Measurements from ENCODE around the gene CSF2.

Gene CSF2

DNA sequence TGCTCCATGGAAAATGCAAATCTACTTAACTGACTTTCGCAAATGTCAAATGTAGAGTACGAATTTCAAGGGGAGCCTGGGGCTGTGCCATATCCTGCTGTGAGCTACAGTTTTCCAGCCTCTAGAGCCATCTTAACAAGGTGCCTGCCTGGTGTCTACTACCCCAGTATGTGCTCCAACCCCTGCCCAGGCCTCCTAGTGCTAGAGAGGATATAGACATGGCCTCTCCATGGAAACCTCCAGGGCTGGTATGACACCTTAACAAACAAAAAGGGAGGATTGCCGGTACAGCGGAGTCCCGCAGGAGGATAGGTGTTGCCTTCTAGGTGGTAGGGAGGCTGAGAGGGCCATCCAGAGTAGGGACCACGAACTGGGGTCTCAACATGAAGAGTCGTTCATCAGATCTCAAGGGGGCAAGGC is 26.7 kb upstream of the CSF2 start:
- Mint-ChIP-seq H3K4me3 (no peak overlapping the region), H3K27ac (ENCODE audit: low read depth) (no peak overlapping the region), H3K36me3 (ENCODE audit: insufficient read depth) (no peaks in the 10 kb centered on the region), H3K9me3 (no peaks in the 10 kb centered on the region), H3K27me3 (peaks cover 34% of the 10 kb centered on the region), H3K4me1 (no peaks in the 10 kb centered on the region)
- no peak for ATAC-seq (replicated peaks; ENCODE audit: extremely low read depth, poor library complexity, severe bottlenecking)
- DNase-seq (ENCODE audit: low spot score in 2 of 2): peak in 1 of 2 donors; percentile 8

- Mint-ChIP-seq H3K27me3 (peaks cover 17% of the 10 kb centered on the region), H3K4me1 (peaks cover 5% of the 10 kb centered on the region), H3K27ac (ENCODE audit: low read depth) (no peak overlapping the region), H3K4me3 (no peak overlapping the region), H3K9me3 (no peaks in the 10 kb centered on the region), H3K36me3 (ENCODE audit: insufficient read depth) (no peaks in the 10 kb centered on the region)
- ATAC-seq (replicated peaks; ENCODE audit: extremely low read depth, poor library complexity, severe bottlenecking) (no peak), DNase-seq (ENCODE audit: low spot score in 2 of 2) (no peak)
These were observed 24.5 kb upstream of the CSF2 start for GRCh38 chr5:132049093-132049492.

DNA sequence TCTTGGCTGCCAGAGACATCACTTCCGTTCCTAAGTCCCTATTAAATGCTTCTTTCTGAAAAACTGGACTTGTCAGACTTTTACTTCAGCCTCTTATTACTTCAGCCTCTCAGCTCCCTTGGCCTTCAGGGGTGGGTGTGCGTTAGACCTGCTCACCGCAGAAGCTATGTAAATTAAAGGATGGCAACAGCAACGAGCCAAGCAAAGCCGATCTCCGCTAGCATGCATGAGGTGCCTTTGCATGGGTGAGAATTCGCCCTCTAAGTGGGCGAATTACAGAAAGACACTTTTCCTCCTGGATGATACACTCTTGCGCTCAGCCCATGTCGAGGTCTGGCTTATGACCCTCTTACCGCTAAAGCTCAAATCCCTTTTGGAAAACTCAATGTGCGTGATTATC is 24.0 kb upstream of the CSF2 start:
- Mint-ChIP-seq H3K27ac (ENCODE audit: low read depth) (no peak overlapping the region), H3K9me3 (no peaks in the 10 kb centered on the region), H3K4me3 (no peak overlapping the region), H3K4me1 (peaks cover 9% of the 10 kb centered on the region), H3K36me3 (ENCODE audit: insufficient read depth) (no peaks in the 10 kb centered on the region), H3K27me3 (peaks cover 17% of the 10 kb centered on the region)
- DNase-seq (ENCODE audit: low spot score in 2 of 2): no peak
- ATAC-seq (replicated peaks; ENCODE audit: extremely low read depth, poor library complexity, severe bottlenecking): no peak

GRCh38 chr5:132050136-132050535 is 23.5 kb upstream of the CSF2 start:
- Mint-ChIP-seq H3K36me3 (ENCODE audit: insufficient read depth) (no peaks in the 10 kb centered on the region), H3K4me3 (no peak overlapping the region), H3K27ac (ENCODE audit: low read depth) (no peak overlapping the region), H3K4me1 (peaks cover 14% of the 10 kb centered on the region), H3K9me3 (no peaks in the 10 kb centered on the region), H3K27me3 (peaks cover 17% of the 10 kb centered on the region)
- DNase-seq (ENCODE audit: low spot score in 2 of 2) (no peak), ATAC-seq (replicated peaks; ENCODE audit: extremely low read depth, poor library complexity, severe bottlenecking) (no peak)

- Mint-ChIP-seq H3K27ac (ENCODE audit: low read depth) (no peak overlapping the region), H3K27me3 (peaks cover 17% of the 10 kb centered on the region), H3K4me3 (no peak overlapping the region), H3K4me1 (peaks cover 22% of the 10 kb centered on the region), H3K9me3 (no peaks in the 10 kb centered on the region), H3K36me3 (ENCODE audit: insufficient read depth) (peaks cover under 1% of the 10 kb centered on the region)
- DNase-seq (ENCODE audit: low spot score in 2 of 2) (no peak), ATAC-seq (replicated peaks; ENCODE audit: extremely low read depth, poor library complexity, severe bottlenecking) (no peak)
These were observed 22.7 kb upstream of the CSF2 start for GRCh38 chr5:132050661-132051552.

DNA sequence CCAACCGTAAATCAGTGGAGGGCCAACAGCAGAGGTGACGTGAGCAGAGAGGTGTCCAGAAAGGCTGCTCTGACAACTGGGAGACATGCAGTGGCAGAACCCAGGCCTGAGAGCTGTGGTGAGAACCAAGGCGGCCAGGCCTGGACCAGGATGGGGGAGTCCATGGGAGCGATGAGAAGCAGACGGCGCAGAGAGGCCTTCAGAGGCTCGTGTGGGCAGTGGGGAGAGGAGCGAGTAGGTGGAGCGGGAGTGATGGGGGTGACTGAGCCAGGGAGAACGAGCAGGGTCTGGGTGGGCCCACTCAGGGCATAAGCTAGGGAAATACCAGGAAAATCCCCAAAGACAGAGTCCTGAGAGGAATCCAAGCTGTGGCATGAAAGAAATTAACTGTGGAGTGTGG is 21.1 kb upstream of the CSF2 start:
- Mint-ChIP-seq H3K4me3 (no peak overlapping the region), H3K27me3 (peaks cover 17% of the 10 kb centered on the region), H3K9me3 (no peaks in the 10 kb centered on the region), H3K36me3 (ENCODE audit: insufficient read depth) (peaks cover 2% of the 10 kb centered on the region), H3K4me1 (peaks cover 35% of the 10 kb centered on the region), H3K27ac (ENCODE audit: low read depth) (no peak overlapping the region)
- DNase-seq (ENCODE audit: low spot score in 2 of 2): no peak
- no peak for ATAC-seq (replicated peaks; ENCODE audit: extremely low read depth, poor library complexity, severe bottlenecking)

GRCh38 chr5:132053483-132053882 is 20.1 kb upstream of the CSF2 start:
- Mint-ChIP-seq H3K4me3 (no peak overlapping the region), H3K36me3 (ENCODE audit: insufficient read depth) (peaks cover 2% of the 10 kb centered on the region), H3K4me1 (peaks cover 41% of the 10 kb centered on the region), H3K27ac (ENCODE audit: low read depth) (peak overlapping the region; percentile 20), H3K9me3 (no peaks in the 10 kb centered on the region), H3K27me3 (peaks cover 17% of the 10 kb centered on the region)
- DNase-seq (ENCODE audit: low spot score in 2 of 2): no peak
- ATAC-seq (replicated peaks; ENCODE audit: extremely low read depth, poor library complexity, severe bottlenecking): no peak

DNA sequence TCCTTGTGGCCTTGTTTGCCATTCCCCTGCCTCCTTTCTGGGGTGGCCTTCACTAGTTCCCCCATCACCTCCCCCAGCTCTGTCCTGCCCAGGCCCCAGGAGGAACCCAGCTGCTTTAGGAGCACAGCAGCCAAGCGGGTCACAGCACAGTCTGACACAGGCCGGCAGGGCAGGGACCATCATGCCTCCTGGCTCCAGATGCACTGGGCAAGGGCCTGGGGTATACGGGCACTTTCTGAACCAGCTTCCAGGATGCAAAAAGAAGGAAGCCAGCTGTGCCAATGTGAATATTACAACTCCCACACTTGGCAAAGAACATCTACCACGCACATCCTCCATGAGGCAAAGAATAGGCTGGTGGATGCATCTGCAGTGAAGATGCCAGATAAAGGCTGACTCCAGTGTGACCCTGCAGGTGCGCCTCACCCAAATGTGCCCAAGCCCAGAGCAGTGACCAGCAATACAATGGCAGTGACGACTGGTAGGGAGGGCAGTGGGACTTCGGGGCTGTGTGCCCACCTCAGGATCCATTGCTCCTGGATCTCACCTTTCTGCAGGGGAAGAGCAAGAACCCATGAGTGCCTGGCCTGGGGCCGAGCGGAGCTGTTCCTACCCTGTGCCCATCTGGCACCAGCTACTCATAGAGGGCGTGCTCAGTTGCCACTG is 19.4 kb upstream of the CSF2 start:
- peaks cover 2% of the 10 kb centered on the region for H3K36me3 Mint-ChIP-seq (ENCODE audit: insufficient read depth)
- ATAC-seq (replicated peaks; ENCODE audit: extremely low read depth, poor library complexity, severe bottlenecking): no peak
- peak in 1 of 2 donors; percentile 8 for DNase-seq (ENCODE audit: low spot score in 2 of 2)
- H3K27ac Mint-ChIP-seq (ENCODE audit: low read depth): peak overlapping the region; percentile 18
- H3K9me3 Mint-ChIP-seq: no peaks in the 10 kb centered on the region
- H3K27me3 Mint-ChIP-seq: peaks cover 17% of the 10 kb centered on the region
- no peak overlapping the region for H3K4me3 Mint-ChIP-seq
- H3K4me1 Mint-ChIP-seq: peaks cover 44% of the 10 kb centered on the region

- Mint-ChIP-seq H3K27me3 (peaks cover 17% of the 10 kb centered on the region), H3K4me1 (peaks cover 50% of the 10 kb centered on the region), H3K27ac (ENCODE audit: low read depth) (peak overlapping the region; percentile 18), H3K9me3 (no peaks in the 10 kb centered on the region), H3K36me3 (ENCODE audit: insufficient read depth) (peaks cover 2% of the 10 kb centered on the region), H3K4me3 (no peak overlapping the region)
- no peak for ATAC-seq (replicated peaks; ENCODE audit: extremely low read depth, poor library complexity, severe bottlenecking)
- peak; percentile 7 to 11 for DNase-seq (ENCODE audit: low spot score in 2 of 2)
These were observed 18.7 kb upstream of the CSF2 start for GRCh38 chr5:132054697-132055440.

DNA sequence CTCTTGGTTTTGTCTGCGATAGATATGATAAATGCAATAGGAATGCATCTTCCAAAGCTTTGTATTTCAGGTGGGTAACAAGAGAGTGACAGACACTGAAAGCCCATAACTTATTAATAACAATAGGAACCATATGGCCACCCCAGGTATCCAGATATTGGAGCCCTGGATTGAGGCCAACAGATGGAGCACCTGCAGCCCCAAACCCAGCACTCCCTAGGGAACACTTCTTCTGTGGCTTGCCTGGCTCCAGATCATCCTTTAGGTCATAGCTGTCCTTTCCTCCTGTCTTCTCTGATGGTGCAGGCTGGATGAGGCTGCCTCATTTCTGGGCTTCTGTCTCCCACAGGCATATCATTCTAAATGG is 18.2 kb upstream of the CSF2 start:
- peak overlapping the region; percentile 71 for H3K27ac Mint-ChIP-seq (ENCODE audit: low read depth)
- no peak for ATAC-seq (replicated peaks; ENCODE audit: extremely low read depth, poor library complexity, severe bottlenecking)
- peaks cover 50% of the 10 kb centered on the region for H3K4me1 Mint-ChIP-seq
- peaks cover 14% of the 10 kb centered on the region for H3K27me3 Mint-ChIP-seq
- peaks cover 2% of the 10 kb centered on the region for H3K36me3 Mint-ChIP-seq (ENCODE audit: insufficient read depth)
- DNase-seq (ENCODE audit: low spot score in 2 of 2): peak in 1 of 2 donors; percentile 11
- H3K4me3 Mint-ChIP-seq: no peak overlapping the region
- no peaks in the 10 kb centered on the region for H3K9me3 Mint-ChIP-seq

GRCh38 chr5:132055808-132056609 is 17.6 kb upstream of the CSF2 start:
- H3K27me3 Mint-ChIP-seq: peaks cover 8% of the 10 kb centered on the region
- peaks cover 50% of the 10 kb centered on the region for H3K4me1 Mint-ChIP-seq
- no peak overlapping the region for H3K4me3 Mint-ChIP-seq
- peak; percentile 37 to 44 for DNase-seq (ENCODE audit: low spot score in 2 of 2)
- H3K36me3 Mint-ChIP-seq (ENCODE audit: insufficient read depth): peaks cover 2% of the 10 kb centered on the region
- H3K9me3 Mint-ChIP-seq: no peaks in the 10 kb centered on the region
- ATAC-seq (replicated peaks; ENCODE audit: extremely low read depth, poor library complexity, severe bottlenecking): peak; percentile 83
- H3K27ac Mint-ChIP-seq (ENCODE audit: low read depth): peak overlapping the region; percentile 71

Measured in central memory CD8-positive, alpha-beta T cell (primary cell).